WTC11 (cell line): ENCODE results near the gene GET4.

Source experiments
- CREB1 ChIP-seq: sonication (generic); formaldehyde crosslinking; IDR thresholded peaks from 2 replicates; pipeline ENCODE4 v1.8.0; 2023; ENCODE audit warnings: mild to moderate bottlenecking, missing genetic modification reagents
- MXD4 ChIP-seq: fragments of 250-450 bp; sonication (Bioruptor Pico); IDR thresholded peaks from 2 replicates; pipeline ENCODE4 v1.8.0; 2021; ENCODE audit warnings: mild to moderate bottlenecking, moderate library complexity, borderline replicate concordance
- NFE2L1 ChIP-seq: sonication (generic); formaldehyde crosslinking; IDR thresholded peaks from 2 replicates; pipeline ENCODE4 v1.8.1; 2023; ENCODE audit warnings: missing genetic modification reagents
- NFYB ChIP-seq: sonication (generic); formaldehyde crosslinking; conservative IDR thresholded peaks from 2 replicates; pipeline ENCODE4 v1.8.0; 2022; ENCODE audit warnings: low read depth, missing genetic modification reagents
- ZNF138 ChIP-seq: sonication (generic); formaldehyde crosslinking; conservative IDR thresholded peaks from 2 replicates; pipeline ENCODE4 v1.8.1; 2022; ENCODE audit warnings: mild to moderate bottlenecking, moderate library complexity, missing genetic modification reagents
- ZNF263 ChIP-seq: sonication (generic); formaldehyde crosslinking; IDR thresholded peaks from 2 replicates; pipeline ENCODE4 v1.8.1; 2022; ENCODE audit warnings: low read depth, mild to moderate bottlenecking, moderate library complexity, missing genetic modification reagents
- TF ChIP-seq, protein P1 (sequence below): sonication (generic); formaldehyde crosslinking; IDR thresholded peaks from 2 replicates; pipeline ENCODE4 v1.8.0; 2022; ENCODE audit warnings: mild to moderate bottlenecking, missing genetic modification reagents
- TF ChIP-seq, protein P2 (sequence below): fragments of 200-600 bp; IDR thresholded peaks from 2 replicates; pipeline ENCODE4 v1.8.0; 2022; ENCODE audit warnings: antibody characterized with exemption
- TF ChIP-seq, protein P3 (sequence below): fragments of 250-450 bp; sonication (Bioruptor Pico); IDR thresholded peaks from 2 replicates; pipeline ENCODE4 v1.9.0; 2021; ENCODE audit warnings: mild to moderate bottlenecking, borderline replicate concordance
- TF ChIP-seq, protein P4 (sequence below): fragments of 250-450 bp; sonication (Bioruptor Pico); IDR thresholded peaks from 2 replicates; pipeline ENCODE4 v1.8.0; 2021; ENCODE audit warnings: mild to moderate bottlenecking
- TF ChIP-seq, protein P5 (sequence below): sonication (generic); formaldehyde crosslinking; IDR thresholded peaks from 2 replicates; pipeline ENCODE4 v1.8.1; 2023; ENCODE audit warnings: mild to moderate bottlenecking, missing genetic modification reagents, moderate library complexity
- TF ChIP-seq, protein P6 (sequence below): sonication (generic); formaldehyde crosslinking; IDR thresholded peaks from 2 replicates; pipeline ENCODE4 v1.8.0; 2022; ENCODE audit warnings: mild to moderate bottlenecking, missing genetic modification reagents

DNA sequence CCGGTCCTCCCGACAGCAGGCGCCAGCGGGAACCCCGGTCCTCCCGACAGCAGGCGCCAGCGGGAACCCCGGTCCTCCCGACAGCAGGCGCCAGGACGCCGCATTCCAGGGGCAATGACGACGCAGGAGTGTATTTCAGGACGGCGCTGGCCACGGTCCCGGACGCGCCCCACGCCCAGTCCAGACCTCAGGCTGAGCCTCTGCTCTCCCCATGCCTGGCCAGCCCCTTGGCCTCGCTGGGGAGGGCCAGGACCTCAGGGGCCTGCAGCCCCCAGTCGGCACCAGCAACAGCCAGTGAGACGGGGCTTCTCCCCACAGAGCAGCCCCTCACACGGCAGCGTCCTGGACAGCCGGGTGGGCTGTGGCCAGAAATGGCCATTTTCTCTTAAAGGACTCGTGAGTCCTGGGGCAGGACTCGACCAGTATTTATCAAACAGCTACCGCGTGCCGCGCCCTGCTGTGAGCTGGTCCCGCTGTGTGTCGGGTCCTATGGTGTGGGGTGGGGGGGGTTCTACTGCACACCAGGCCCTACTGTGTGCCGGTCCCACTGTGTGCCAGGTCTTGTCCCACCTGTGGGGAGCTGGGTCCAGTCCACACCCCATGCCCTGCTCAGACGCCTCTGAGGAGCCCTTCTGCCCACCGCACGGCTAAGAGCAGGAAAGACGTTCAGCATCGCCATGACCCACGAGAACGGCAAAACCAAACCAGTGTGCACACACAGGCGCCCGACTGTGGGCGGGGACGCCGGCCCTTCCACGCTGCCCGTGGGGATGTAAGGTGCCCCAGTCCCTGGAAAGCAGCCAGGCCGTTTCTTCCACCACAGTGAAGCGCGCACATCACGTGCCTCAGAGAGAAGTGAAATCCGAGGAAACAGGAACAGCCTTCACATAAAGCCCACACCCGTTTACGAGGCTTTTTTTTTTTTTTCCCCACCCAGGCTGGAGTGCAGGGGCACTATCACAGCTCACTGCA, 33.3 kb downstream of the GET4 start:
- TF ChIP-seq NFYB (CRISPR knock-in tag) (no peak), ZNF263 (CRISPR knock-in tag) (0 out of 2 replicates have a peak, but pooled peaks have one; percentile 25), MXD4 (CRISPR knock-in tag) (no peak), CREB1 (CRISPR knock-in tag) (no peak), ZNF138 (no peak), NFE2L1 (no peak)
- TF ChIP-seq, protein P1, sequence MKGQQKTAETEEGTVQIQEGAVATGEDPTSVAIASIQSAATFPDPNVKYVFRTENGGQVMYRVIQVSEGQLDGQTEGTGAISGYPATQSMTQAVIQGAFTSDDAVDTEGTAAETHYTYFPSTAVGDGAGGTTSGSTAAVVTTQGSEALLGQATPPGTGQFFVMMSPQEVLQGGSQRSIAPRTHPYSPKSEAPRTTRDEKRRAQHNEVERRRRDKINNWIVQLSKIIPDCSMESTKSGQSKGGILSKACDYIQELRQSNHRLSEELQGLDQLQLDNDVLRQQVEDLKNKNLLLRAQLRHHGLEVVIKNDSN (CRISPR knock-in tag) = no peak
- TF ChIP-seq, protein P2, sequence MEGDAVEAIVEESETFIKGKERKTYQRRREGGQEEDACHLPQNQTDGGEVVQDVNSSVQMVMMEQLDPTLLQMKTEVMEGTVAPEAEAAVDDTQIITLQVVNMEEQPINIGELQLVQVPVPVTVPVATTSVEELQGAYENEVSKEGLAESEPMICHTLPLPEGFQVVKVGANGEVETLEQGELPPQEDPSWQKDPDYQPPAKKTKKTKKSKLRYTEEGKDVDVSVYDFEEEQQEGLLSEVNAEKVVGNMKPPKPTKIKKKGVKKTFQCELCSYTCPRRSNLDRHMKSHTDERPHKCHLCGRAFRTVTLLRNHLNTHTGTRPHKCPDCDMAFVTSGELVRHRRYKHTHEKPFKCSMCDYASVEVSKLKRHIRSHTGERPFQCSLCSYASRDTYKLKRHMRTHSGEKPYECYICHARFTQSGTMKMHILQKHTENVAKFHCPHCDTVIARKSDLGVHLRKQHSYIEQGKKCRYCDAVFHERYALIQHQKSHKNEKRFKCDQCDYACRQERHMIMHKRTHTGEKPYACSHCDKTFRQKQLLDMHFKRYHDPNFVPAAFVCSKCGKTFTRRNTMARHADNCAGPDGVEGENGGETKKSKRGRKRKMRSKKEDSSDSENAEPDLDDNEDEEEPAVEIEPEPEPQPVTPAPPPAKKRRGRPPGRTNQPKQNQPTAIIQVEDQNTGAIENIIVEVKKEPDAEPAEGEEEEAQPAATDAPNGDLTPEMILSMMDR = no peak
- TF ChIP-seq, protein P3, sequence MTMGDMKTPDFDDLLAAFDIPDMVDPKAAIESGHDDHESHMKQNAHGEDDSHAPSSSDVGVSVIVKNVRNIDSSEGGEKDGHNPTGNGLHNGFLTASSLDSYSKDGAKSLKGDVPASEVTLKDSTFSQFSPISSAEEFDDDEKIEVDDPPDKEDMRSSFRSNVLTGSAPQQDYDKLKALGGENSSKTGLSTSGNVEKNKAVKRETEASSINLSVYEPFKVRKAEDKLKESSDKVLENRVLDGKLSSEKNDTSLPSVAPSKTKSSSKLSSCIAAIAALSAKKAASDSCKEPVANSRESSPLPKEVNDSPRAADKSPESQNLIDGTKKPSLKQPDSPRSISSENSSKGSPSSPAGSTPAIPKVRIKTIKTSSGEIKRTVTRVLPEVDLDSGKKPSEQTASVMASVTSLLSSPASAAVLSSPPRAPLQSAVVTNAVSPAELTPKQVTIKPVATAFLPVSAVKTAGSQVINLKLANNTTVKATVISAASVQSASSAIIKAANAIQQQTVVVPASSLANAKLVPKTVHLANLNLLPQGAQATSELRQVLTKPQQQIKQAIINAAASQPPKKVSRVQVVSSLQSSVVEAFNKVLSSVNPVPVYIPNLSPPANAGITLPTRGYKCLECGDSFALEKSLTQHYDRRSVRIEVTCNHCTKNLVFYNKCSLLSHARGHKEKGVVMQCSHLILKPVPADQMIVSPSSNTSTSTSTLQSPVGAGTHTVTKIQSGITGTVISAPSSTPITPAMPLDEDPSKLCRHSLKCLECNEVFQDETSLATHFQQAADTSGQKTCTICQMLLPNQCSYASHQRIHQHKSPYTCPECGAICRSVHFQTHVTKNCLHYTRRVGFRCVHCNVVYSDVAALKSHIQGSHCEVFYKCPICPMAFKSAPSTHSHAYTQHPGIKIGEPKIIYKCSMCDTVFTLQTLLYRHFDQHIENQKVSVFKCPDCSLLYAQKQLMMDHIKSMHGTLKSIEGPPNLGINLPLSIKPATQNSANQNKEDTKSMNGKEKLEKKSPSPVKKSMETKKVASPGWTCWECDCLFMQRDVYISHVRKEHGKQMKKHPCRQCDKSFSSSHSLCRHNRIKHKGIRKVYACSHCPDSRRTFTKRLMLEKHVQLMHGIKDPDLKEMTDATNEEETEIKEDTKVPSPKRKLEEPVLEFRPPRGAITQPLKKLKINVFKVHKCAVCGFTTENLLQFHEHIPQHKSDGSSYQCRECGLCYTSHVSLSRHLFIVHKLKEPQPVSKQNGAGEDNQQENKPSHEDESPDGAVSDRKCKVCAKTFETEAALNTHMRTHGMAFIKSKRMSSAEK = no peak
- TF ChIP-seq, protein P4, sequence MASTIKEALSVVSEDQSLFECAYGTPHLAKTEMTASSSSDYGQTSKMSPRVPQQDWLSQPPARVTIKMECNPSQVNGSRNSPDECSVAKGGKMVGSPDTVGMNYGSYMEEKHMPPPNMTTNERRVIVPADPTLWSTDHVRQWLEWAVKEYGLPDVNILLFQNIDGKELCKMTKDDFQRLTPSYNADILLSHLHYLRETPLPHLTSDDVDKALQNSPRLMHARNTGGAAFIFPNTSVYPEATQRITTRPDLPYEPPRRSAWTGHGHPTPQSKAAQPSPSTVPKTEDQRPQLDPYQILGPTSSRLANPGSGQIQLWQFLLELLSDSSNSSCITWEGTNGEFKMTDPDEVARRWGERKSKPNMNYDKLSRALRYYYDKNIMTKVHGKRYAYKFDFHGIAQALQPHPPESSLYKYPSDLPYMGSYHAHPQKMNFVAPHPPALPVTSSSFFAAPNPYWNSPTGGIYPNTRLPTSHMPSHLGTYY = no peak
- TF ChIP-seq, protein P5, sequence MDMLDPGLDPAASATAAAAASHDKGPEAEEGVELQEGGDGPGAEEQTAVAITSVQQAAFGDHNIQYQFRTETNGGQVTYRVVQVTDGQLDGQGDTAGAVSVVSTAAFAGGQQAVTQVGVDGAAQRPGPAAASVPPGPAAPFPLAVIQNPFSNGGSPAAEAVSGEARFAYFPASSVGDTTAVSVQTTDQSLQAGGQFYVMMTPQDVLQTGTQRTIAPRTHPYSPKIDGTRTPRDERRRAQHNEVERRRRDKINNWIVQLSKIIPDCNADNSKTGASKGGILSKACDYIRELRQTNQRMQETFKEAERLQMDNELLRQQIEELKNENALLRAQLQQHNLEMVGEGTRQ (CRISPR knock-in tag) = no peak
- TF ChIP-seq, protein P6, sequence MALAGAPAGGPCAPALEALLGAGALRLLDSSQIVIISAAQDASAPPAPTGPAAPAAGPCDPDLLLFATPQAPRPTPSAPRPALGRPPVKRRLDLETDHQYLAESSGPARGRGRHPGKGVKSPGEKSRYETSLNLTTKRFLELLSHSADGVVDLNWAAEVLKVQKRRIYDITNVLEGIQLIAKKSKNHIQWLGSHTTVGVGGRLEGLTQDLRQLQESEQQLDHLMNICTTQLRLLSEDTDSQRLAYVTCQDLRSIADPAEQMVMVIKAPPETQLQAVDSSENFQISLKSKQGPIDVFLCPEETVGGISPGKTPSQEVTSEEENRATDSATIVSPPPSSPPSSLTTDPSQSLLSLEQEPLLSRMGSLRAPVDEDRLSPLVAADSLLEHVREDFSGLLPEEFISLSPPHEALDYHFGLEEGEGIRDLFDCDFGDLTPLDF (CRISPR knock-in tag) = no peak
